ENCODE measurements around the gene NPC2. TPM values are rescaled to one million over a fixed set of nuclear protein-coding genes. Genes with fewer than 3 reads are reported as not detected.
"Not testable (repeated sequence)": the region's sequence is repeated elsewhere in the genome, so short reads cannot be mapped to it uniquely, and the experiment has no call there.

NPC2 gene
- total RNA-seq (100 to 1,000 TPM; 116 to 142 (median 120) TPM), polyA plus RNA-seq (170 TPM)
- long read RNA-seq, donor 1, transcript NPC2-207 (5 exons, 1,035 nt) = major isoform, 101 of 101 reads
- long read RNA-seq, donor 1, partial matches to known transcripts = 0 of 101 reads
- long read RNA-seq, donor 1, other reads (novel, unspliced or antisense) = 0 of 101 reads
- long read RNA-seq, donor 2, transcript NPC2-207 (5 exons, 1,035 nt) = major isoform, 59 of 60 reads
- long read RNA-seq, donor 2, partial matches to known transcripts = 0 of 60 reads
- long read RNA-seq, donor 2, other reads (novel, unspliced or antisense) = 1 of 60 reads
- long read RNA-seq, donor 3, transcript NPC2-207 (5 exons, 1,035 nt) = major isoform, 57 of 61 reads
- long read RNA-seq, donor 3, partial matches to known transcripts = 0 of 61 reads
- long read RNA-seq, donor 3, other reads (novel, unspliced or antisense) = 3 of 61 reads
- long read RNA-seq, donor 4, transcript NPC2-207 (5 exons, 1,035 nt) = major isoform, 53 of 55 reads
- long read RNA-seq, donor 4, partial matches to known transcripts = 0 of 55 reads
- long read RNA-seq, donor 4, other reads (novel, unspliced or antisense) = 2 of 55 reads

DNA sequence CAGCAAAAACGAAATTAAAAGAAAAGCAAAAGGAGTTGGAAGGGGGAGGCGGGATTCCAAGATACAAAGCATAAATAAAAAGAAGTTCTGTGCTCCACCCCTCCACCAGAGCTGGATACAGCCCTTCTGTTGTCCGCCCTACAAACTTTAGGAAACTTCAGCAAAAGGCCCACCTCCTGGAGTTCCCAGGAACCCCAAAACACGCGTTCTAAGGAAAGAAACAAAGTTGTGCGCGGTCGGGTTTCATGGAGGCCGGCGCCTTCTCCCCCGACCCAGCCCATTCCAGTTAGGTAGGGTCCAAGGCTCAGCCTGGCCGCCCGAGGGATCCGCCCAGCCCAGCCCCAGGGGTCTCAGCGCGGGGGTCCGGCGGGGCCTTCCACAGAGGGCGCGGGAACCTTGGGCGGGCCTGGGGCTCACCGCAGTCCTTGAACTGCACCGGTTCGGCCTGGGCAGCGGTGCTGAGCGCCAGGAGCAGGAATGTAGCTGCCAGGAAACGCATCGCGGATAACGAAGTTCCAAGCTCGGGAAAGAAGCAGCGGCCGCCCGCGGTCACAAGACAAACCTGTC is at the start of gene NPC2:
Gene NPC2, minus strand, starts transcription at position 530 of the 567 bp plus-strand sequence. Its CDS starts 31 bp downstream, at position 499.
- Histone ChIP-seq H3K4me1 (ENCODE audit: control insufficient read depth, insufficient read depth, low read length) (peaks cover 1% of the 10 kb centered on the region), H3K27ac (ENCODE audit: low read length) (peak within 1 kb of the TSS; percentile 94), H3K4me3 (ENCODE audit: low read length) (peak within 1 kb of the TSS; percentile 85), H3K9me3 (ENCODE audit: control insufficient read depth, low read length) (no peaks in the 10 kb centered on the region), H3K27me3 (ENCODE audit: control insufficient read depth, insufficient read depth) (no peaks in the 10 kb centered on the region)
- DNase-seq (peak in 1 of 3 donors; percentile 26), ATAC-seq (peak in 1 of 2 donors; percentile 54)
- WGBS = under 1% methylated on average over 35 of the region's 35 CpGs
- intact Hi-C loops (cut with DNase I) = no loop called here

DNA sequence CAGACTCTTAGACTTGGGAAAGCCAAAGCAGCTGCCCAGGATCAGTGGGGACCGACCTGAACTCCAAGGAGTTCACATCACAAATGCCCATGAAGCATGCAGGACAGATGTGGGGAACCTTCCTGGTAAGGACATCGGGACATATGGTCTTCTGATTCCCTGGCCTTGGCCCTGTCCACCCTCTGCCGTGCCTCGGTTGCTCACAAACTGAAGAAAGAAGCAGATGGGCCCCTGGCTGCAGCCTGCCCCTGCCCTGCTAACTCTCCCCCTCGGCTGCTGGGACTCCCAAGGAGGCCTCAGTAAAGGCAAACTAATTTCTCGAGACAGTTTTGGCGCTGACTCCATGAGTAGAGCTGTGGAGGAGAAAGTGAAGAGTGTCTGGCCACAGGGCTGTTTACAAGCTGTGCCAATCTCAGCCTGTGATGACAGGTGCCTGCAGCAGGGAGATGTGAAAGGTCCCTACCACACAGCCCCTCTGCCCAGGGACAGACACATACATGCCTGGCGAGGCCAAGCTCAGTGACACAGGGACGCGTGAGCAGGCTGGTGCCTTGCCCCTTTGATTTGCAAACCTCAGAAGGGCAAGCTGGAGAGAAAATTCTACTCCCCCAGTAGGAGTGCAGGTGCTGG is 49.1 kb upstream of the NPC2 start:
- no peak for DNase-seq
- WGBS = 85% methylated on average over 10 of the region's 10 CpGs
- intact Hi-C loops (cut with DNase I) = loop anchor here in 1 of 4 donors (10.0 kb wide), 1 partner anchor 63 kb away; no protein-coding TSS in a partner anchor
- peak in 1 of 2 donors; percentile 14 for ATAC-seq
- Histone ChIP-seq H3K4me1 (ENCODE audit: control insufficient read depth, insufficient read depth, low read length) (no peaks in the 10 kb centered on the region), H3K4me3 (ENCODE audit: low read length) (no peak overlapping the region), H3K27ac (ENCODE audit: low read length) (no peak overlapping the region), H3K9me3 (ENCODE audit: control insufficient read depth, low read length) (no peaks in the 10 kb centered on the region), H3K27me3 (ENCODE audit: control insufficient read depth, insufficient read depth) (no peaks in the 10 kb centered on the region)

DNA sequence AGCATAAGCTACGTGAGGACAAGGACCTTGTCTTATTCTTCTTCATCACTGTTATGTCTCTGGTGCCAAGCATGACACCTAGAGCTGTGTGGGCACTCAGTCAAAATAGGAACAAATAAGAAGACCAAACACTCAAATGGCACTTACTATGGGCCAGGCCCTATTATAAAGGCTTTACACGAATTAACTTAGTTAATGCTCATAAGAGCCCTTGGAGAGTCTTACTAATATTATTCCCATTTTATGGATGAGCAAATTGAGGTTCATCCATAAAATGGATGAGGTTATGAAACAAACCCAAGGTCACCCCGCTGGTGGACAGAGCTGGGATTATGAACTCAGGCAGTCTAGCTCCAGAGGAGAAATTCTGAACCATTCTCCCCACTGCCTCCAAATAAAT is 48.1 kb upstream of the NPC2 start:
- ATAC-seq (no peak), DNase-seq (no peak)
- intact Hi-C loops (cut with DNase I) = loop anchor here in 1 of 4 donors (10.0 kb wide), 1 partner anchor 64 kb away; no protein-coding TSS in a partner anchor
- H3K4me1 ChIP-seq (ENCODE audit: control insufficient read depth, insufficient read depth, low read length) = no peaks in the 10 kb centered on the region
- H3K4me3 ChIP-seq (ENCODE audit: low read length) = no peak overlapping the region
- H3K9me3 ChIP-seq (ENCODE audit: control insufficient read depth, low read length) = no peaks in the 10 kb centered on the region
- H3K27me3 ChIP-seq (ENCODE audit: control insufficient read depth, insufficient read depth) = no peaks in the 10 kb centered on the region
- 87% methylated on average over 3 of the region's 3 CpGs for WGBS
- H3K27ac ChIP-seq (ENCODE audit: low read length) = no peak overlapping the region

DNA sequence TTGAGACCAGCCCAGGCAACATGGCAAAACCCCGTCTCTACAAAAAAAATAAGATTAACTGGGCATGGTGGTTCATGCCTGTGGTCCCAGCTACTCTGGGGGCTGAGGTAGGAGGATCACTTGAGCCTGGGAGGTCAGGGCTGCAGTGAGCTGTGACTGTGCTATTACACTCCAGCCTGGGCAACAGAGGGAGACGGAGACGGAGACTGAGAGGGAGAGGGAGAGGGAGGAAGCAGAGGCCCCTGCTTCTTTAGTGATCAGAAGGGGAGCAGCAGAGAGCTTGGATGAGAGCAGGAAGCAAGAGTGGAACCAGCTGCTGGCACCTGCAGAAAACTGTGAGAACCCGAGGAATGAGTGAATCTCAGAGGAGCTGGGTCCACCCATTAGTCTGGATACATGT is 46.4 kb upstream of the NPC2 start:
- H3K27ac ChIP-seq (ENCODE audit: low read length) = no peak overlapping the region
- ATAC-seq (no peak), DNase-seq (no peak)
- intact Hi-C loops (cut with DNase I) = no loop called here
- no peaks in the 10 kb centered on the region for H3K27me3 ChIP-seq (ENCODE audit: control insufficient read depth, insufficient read depth)
- H3K4me3 ChIP-seq (ENCODE audit: low read length) = no peak overlapping the region
- H3K9me3 ChIP-seq (ENCODE audit: control insufficient read depth, low read length) = no peaks in the 10 kb centered on the region
- WGBS = 68% methylated on average over 4 of the region's 4 CpGs
- no peaks in the 10 kb centered on the region for H3K4me1 ChIP-seq (ENCODE audit: control insufficient read depth, insufficient read depth, low read length)

DNA sequence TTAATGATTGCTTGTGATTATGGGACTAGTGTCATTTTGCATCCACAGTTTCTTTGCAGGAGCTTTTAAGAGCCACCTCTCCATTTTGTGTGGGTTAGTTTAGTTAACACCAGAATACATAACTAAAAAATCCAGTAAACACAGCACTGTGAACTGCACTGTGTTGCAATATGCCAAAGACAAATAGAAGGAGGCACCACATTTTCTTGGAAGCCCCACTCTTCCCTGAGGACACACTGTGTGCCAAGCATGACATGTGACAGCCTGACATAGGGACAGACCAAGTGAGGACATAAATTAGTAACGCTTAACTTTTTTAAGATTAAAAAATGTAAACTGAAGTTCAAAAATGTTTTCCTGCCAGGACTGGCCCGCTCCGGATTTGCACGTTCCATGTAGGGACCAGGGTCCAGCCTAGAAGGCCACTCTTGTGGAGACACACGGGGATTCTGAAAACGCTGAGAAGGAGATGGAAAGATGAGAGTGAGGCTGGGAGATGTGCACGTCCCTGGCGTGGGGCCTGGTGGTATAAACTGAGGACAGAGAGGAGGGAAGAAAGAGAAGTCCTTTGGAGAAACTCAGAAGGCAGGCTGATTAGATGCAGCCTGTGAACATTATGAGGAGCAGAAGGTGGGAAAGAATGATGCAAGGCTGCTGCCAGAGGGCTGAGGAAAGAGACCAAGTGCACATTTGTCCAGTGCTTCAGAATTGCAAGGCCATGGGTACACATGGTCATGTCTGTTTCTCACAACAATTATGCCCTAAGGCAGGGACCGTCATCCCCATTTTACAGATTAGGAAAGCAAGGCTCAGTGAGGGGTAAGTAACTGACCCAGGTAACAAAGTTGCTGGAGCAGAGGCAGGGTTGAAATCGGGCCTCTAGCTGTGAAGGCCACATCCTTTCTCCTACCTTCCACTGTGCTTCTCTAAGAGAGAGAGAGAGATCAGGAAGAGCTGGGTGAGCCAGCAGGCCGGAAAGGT is 45.6 kb upstream of the NPC2 start:
- DNase-seq (no peak), ATAC-seq (peak in 1 of 2 donors; percentile 37)
- Histone ChIP-seq H3K27me3 (ENCODE audit: control insufficient read depth, insufficient read depth) (no peaks in the 10 kb centered on the region), H3K4me3 (ENCODE audit: low read length) (no peak overlapping the region), H3K4me1 (ENCODE audit: control insufficient read depth, insufficient read depth, low read length) (no peaks in the 10 kb centered on the region), H3K9me3 (ENCODE audit: control insufficient read depth, low read length) (no peaks in the 10 kb centered on the region), H3K27ac (ENCODE audit: low read length) (no peak overlapping the region)
- intact Hi-C loops (cut with DNase I) = no loop called here
- WGBS = 83% methylated on average over 11 of the region's 11 CpGs

DNA sequence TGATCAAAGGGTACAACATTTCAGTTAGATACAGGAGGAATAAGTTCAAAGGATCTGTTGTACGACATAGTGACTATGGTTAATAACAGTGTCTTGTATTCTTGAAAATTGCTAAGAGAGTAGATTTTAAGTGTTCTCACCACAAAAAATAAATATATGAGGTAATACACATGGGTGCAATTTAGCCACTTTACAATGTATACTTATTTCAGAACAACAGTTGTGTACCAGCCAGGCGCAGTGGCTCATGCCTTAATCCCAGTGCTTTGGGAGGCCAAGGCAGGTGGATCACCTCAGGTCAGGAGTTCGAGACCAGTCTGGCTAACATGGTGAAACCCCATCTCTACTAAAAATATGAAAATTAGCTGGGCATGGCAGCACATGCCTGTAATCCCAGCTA is 43.2 kb upstream of the NPC2 start:
- WGBS = 93% methylated on average over 3 of the region's 3 CpGs
- H3K27ac ChIP-seq (ENCODE audit: low read length); H3K27me3 ChIP-seq (ENCODE audit: control insufficient read depth, insufficient read depth); intact Hi-C loops (cut with DNase I); H3K9me3 ChIP-seq (ENCODE audit: control insufficient read depth, low read length); ATAC-seq; DNase-seq; H3K4me1 ChIP-seq (ENCODE audit: control insufficient read depth, insufficient read depth, low read length); H3K4me3 ChIP-seq (ENCODE audit: low read length): not testable (repeated sequence)

DNA sequence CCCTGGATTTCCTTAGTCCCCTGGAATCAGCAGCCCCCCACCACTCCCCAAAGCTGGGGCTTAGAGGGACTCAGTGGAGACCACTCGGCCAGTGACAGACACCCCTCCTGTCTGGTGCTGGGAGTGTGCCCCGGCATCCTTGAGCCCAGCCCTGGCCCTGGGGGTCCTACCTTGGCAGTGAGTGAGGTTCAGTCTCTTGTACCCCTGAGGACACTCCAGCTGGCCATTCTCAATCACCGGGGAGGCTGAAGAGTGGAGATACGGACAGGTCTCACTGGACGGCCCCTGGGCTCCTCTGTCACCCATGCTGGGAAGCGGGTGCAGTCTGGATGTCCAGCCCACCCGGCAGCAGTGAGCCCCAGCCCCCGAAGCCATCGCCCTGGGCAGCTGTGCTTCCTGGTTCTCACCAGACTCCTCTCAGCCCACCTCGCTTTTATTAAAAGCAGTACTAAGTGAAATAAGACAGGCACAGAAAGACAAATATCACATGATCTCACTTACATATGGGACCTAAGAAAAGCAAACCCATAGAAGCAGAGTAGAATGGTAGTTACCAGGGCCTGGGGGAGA is 42.7 kb upstream of the NPC2 start:
- WGBS = 78% methylated on average over 10 of the region's 10 CpGs
- no peaks in the 10 kb centered on the region for H3K27me3 ChIP-seq (ENCODE audit: control insufficient read depth, insufficient read depth)
- peak in 1 of 3 donors; percentile 29 for DNase-seq
- intact Hi-C loops (cut with DNase I) = no loop called here
- no peaks in the 10 kb centered on the region for H3K9me3 ChIP-seq (ENCODE audit: control insufficient read depth, low read length)
- ATAC-seq = no peak
- no peak overlapping the region for H3K4me3 ChIP-seq (ENCODE audit: low read length)
- no peak overlapping the region for H3K27ac ChIP-seq (ENCODE audit: low read length)
- H3K4me1 ChIP-seq (ENCODE audit: control insufficient read depth, insufficient read depth, low read length) = no peaks in the 10 kb centered on the region

DNA sequence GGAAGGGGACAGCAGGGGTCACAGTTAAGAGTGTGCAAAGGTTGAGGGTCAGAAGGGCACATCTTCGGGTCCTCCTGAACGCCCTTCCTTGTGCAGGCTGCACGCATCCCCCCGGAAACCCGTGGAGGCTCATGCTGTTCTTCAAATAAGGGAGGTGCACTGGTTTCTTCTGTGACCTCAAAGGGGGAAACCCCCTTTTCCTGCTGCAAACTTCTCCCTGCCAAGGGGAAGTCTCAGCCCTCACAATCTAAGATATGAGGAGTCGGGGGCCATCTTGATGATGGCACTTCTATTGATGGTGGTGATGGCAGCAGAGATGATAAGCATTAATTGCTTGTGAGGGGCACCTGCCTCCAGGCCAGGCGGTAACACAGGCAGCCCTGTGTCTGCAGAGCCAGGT is 40.5 kb upstream of the NPC2 start:
- WGBS = 72% methylated on average over 7 of the region's 7 CpGs
- ATAC-seq = no peak
- no peaks in the 10 kb centered on the region for H3K9me3 ChIP-seq (ENCODE audit: control insufficient read depth, low read length)
- H3K27me3 ChIP-seq (ENCODE audit: control insufficient read depth, insufficient read depth) = no peaks in the 10 kb centered on the region
- DNase-seq = no peak
- H3K4me1 ChIP-seq (ENCODE audit: control insufficient read depth, insufficient read depth, low read length) = no peaks in the 10 kb centered on the region
- intact Hi-C loops (cut with DNase I) = no loop called here
- H3K4me3 ChIP-seq (ENCODE audit: low read length) = no peak overlapping the region
- no peak overlapping the region for H3K27ac ChIP-seq (ENCODE audit: low read length)

DNA sequence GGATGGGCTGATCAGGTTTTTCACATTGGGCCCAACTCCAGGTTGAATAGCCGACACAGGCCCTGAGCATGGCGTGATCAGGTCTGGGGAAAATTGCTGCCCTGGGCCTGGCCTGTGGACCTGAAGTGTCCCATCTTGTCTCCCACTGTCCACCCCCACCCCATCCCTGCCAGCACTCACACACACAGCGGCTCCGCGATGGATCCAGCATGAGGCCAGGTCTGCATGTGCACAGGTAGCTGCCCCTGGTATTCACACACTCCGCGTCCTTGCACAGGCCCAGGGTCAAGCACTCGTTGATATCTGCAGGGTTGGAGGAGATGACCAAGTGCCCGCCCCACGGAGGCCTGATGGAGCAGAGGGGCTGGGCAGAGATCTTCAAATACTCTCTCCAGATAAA is 39.1 kb upstream of the NPC2 start:
- WGBS = 90% methylated on average over 10 of the region's 10 CpGs

DNA sequence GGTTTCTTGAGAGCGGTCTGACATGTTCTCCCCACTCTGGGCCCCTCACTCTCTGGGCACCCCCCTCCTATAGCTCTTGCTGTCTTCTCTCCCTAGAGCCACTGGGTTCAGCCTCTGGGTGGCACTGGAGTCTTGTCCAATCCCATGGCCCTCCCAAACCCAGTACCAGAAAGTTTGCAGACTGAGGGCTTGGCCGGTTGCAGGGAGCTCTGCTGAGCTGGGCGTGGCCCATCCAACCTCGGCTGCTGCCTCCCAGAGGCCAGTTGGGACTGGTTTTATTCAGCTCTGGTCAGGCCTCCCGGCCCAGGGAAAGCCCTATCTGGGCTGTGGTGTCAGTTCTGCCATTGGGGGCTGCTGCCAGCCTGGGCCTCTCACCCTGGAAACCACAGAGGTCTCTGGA is 38.4 kb upstream of the NPC2 start:
- ATAC-seq (peak; percentile 63 to 69), DNase-seq (peak; percentile 43 to 75 (median 67))
- H3K9me3 ChIP-seq (ENCODE audit: control insufficient read depth, low read length) = no peaks in the 10 kb centered on the region
- H3K27ac ChIP-seq (ENCODE audit: low read length) = no peak overlapping the region
- H3K27me3 ChIP-seq (ENCODE audit: control insufficient read depth, insufficient read depth) = no peaks in the 10 kb centered on the region
- intact Hi-C loops (cut with DNase I) = no loop called here
- H3K4me3 ChIP-seq (ENCODE audit: low read length) = no peak overlapping the region
- no peaks in the 10 kb centered on the region for H3K4me1 ChIP-seq (ENCODE audit: control insufficient read depth, insufficient read depth, low read length)
- WGBS = 47% methylated on average over 5 of the region's 5 CpGs

More for the DNA sequence above, 39.1 kb upstream of the NPC2 start:
- DNase-seq (peak in 1 of 3 donors; percentile 37), ATAC-seq (no peak)
- no peak overlapping the region for H3K27ac ChIP-seq (ENCODE audit: low read length)
- no peak overlapping the region for H3K4me3 ChIP-seq (ENCODE audit: low read length)
- no peaks in the 10 kb centered on the region for H3K9me3 ChIP-seq (ENCODE audit: control insufficient read depth, low read length)
- intact Hi-C loops (cut with DNase I) = no loop called here
- H3K4me1 ChIP-seq (ENCODE audit: control insufficient read depth, insufficient read depth, low read length) = no peaks in the 10 kb centered on the region
- H3K27me3 ChIP-seq (ENCODE audit: control insufficient read depth, insufficient read depth) = no peaks in the 10 kb centered on the region

Data from right cardiac atrium (tissue), 5 donors.